ENCODE measurements around the gene CHST15. TPM values are rescaled to one million over a fixed set of nuclear protein-coding genes. Genes with fewer than 3 reads are reported as not detected.

Gene CHST15
- total and polyA plus RNA-seq, 2 of the 8 experiments (the other 6 are each of a cell fraction or from before 2014, with no cell fraction given): 8.8 to 9.1 TPM

GRCh38 chr10:124018886-124019525 is 74.4 kb downstream of the CHST15 start:
- Histone ChIP-seq H3K18ac (ENCODE audit: extremely low read depth, low read length) (peak overlapping the region; percentile 62; the same call in 1 of the 2 replicates), H3K4me2 (ENCODE audit: insufficient read depth in 1 of 2, low read depth in 2 of 2, low read length in 2 of 2) (no peak overlapping the region; a peak in 1 of 4 replicates), H4K20me1 (replicated peaks in 1 of 2; ENCODE audit: control insufficient read depth in 1 of 2, insufficient read depth in 2 of 2, low read length in 2 of 2) (no peaks in the 10 kb centered on the region), H2AK5ac (ENCODE audit: low read depth, low read length) (peak overlapping the region; percentile 56; the same call in 1 of the 2 replicates), H2BK20ac (ENCODE audit: low read length) (peak overlapping the region; percentile 6; the same call in 1 of the 2 replicates), H3K23ac (ENCODE audit: insufficient read length) (no peak overlapping the region), H3K27ac (ENCODE audit: low read depth, low read length) (no peak overlapping the region), H3K9me3 (ENCODE audit: insufficient read depth in 2 of 2, low read depth in 1 of 2, low read length in 1 of 2) (no peaks in the 10 kb centered on the region), H2BK15ac (ENCODE audit: low read length) (peak overlapping the region; percentile 65; the same call in 1 of the 2 replicates), H3K79me1 (ENCODE audit: low read depth, low read length) (no peaks in the 10 kb centered on the region), H3K14ac (ENCODE audit: insufficient read length) (no peak overlapping the region), H2BK12ac (ENCODE audit: low read depth, low read length) (peak overlapping the region; percentile 62; the same call in 1 of the 2 replicates), H2BK120ac (replicated peaks; ENCODE audit: low read depth, low read length) (peak overlapping the region; percentile 62), H4K91ac (replicated peaks; ENCODE audit: insufficient read length, low read length) (peak overlapping the region; percentile 87), H3K27me3 (replicated peaks in 1 of 4; ENCODE audit: control insufficient read depth in 3 of 4, extremely low read depth in 1 of 4, insufficient read depth in 3 of 4, low read length in 3 of 4) (no peaks in the 10 kb centered on the region), H3K23me2 (ENCODE audit: low read depth, low read length) (peaks cover 4% of the 10 kb centered on the region; the same call in 1 of the 2 replicates), H2AFZ (ENCODE audit: low read length) (no peak overlapping the region), H3K4me3 (ENCODE audit: extremely low read depth in 1 of 4, insufficient read depth in 2 of 4, low read depth in 3 of 4, low read length in 4 of 4) (no peak overlapping the region), H3K36me3 (ENCODE audit: control insufficient read depth in 2 of 4, insufficient read depth in 4 of 4, low read length in 3 of 4) (no peaks in the 10 kb centered on the region), H3K9ac (replicated peaks in 1 of 4; ENCODE audit: extremely low read depth in 1 of 4, low read depth in 3 of 4, low read length in 3 of 4) (no peak overlapping the region), H3K79me2 (ENCODE audit: control insufficient read depth in 1 of 2, insufficient read depth in 2 of 2, low read length in 2 of 2) (no peaks in the 10 kb centered on the region), H3K4me1 (replicated peaks in 1 of 4; ENCODE audit: control insufficient read depth in 3 of 4, insufficient read depth in 4 of 4, low read length in 3 of 4) (peaks cover 16 to 51% (median 32%) of the 10 kb centered on the region in 4 experiments), H2BK5ac (ENCODE audit: low read depth, low read length) (no peak overlapping the region; the same call in 1 of the 2 replicates), H4K5ac (ENCODE audit: insufficient read length, low read depth, low read length) (peak overlapping the region; percentile 51), H3K56ac (replicated peaks; ENCODE audit: insufficient read length, low read depth, low read length) (no peak overlapping the region), H4K8ac (ENCODE audit: extremely low read depth, insufficient read depth, low read length) (no peak overlapping the region; the same call in 1 of the 2 replicates), H3K4ac (replicated peaks; ENCODE audit: insufficient read length, low read depth, low read length) (peak overlapping the region; percentile 88)
- ChIA-PET POLR2A (ENCODE audit: partially characterized antibody) (interaction anchor here (0.6 kb wide), 1 partner anchor 327 kb away, joined by 3 read pairs; no protein-coding TSS in a partner anchor), CTCF (ENCODE audit: partially characterized antibody) (interaction anchor here (0.6 to 4.4 kb wide), 4 partner anchors 18 to 285 kb away, joined by 3 to 20 read pairs (median 4); no protein-coding TSS in a partner anchor)
- DNase-seq (ENCODE audit: low read depth in 1 of 2, low spot score in 2 of 2) (no peak), FAIRE-seq (no peak)
- WGBS, 2 experiments (ENCODE audit: extremely low coverage in 1 of 2, insufficient coverage in 1 of 2, insufficient read length in 1 of 2, insufficient replicate concordance in 2 of 2, low coverage in 1 of 2, low lambda C conversion rate in 2 of 2, missing lambda C conversion rate in 1 of 2): 86% methylated on average over 17 of the region's 19 CpGs; no CpG with 5 or more reads in 1 of the 2 experiments
- TF ChIP-seq MAFK (IDR thresholded peaks at IDR 0.05; ENCODE audit: low read depth, low read length) (no peak), RXRA (IDR thresholded peaks at IDR 0.05; ENCODE audit: insufficient read depth, low read depth, low read length) (no peak), EGR1 (IDR thresholded peaks at IDR 0.05; ENCODE audit: borderline replicate concordance, low read depth, low read length) (no peak), BRCA1 (IDR thresholded peaks at IDR 0.05; ENCODE audit: low read depth, low read length) (no peak)
